GM18511 (cell line): Measurements from ENCODE around the gene MXRA8.
"Not testable (repeated sequence)": the region's sequence is repeated elsewhere in the genome, so short reads cannot be mapped to it uniquely, and the experiment has no call there.

Experiments
- ATAC-seq: cut with Tn5 transposase; IDR thresholded peaks from one replicate; pipeline ENCODE4 v1.9.1; 2021; ENCODE audit warnings: mild to moderate bottlenecking, moderate library complexity; ENCODE audit not compliant: unreplicated experiment

MXRA8 gene

DNA sequence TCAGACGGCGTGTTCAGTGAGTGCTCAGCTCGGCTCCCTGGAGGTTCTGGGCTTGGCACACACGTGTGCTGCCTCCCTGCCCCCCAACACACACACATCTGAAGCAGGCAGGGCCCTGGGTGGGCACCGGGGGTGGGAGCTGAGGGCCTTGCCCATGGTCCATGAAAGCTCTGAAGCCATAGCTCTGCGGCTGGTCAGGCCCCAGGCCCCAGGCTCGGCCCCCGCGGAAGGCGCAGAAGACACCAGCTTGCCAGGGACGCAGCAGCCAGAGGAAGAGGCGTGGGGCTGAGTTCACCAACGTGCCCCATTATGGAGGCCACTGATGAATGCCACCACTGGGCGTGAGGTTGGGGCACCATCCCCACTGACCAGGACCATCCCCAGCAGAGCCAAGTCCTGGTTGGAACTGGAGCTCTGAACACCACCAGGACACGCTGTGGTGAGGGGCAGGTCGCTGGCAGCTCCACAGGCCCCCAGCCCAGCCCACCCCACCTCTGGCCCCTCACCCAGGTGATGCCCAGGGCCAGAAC lies 12.5 kb upstream of the MXRA8 start:
- ATAC-seq, result no peak

- ATAC-seq, result not testable (repeated sequence)
Observed at GRCh38 chr1:1370094-1370493, 11.7 kb upstream of the MXRA8 start.

- ATAC-seq, result no peak
Observed at GRCh38 chr1:1367315-1367714, 9.0 kb upstream of the MXRA8 start.

- ATAC-seq, result no peak
Observed at GRCh38 chr1:1366699-1367066, 8.3 kb upstream of the MXRA8 start.

GRCh38 chr1:1365875-1366698 lies 7.7 kb upstream of the MXRA8 start:
- no peak for ATAC-seq

- no peak for ATAC-seq
Observed at GRCh38 chr1:1364266-1364665, 5.9 kb upstream of the MXRA8 start.

DNA sequence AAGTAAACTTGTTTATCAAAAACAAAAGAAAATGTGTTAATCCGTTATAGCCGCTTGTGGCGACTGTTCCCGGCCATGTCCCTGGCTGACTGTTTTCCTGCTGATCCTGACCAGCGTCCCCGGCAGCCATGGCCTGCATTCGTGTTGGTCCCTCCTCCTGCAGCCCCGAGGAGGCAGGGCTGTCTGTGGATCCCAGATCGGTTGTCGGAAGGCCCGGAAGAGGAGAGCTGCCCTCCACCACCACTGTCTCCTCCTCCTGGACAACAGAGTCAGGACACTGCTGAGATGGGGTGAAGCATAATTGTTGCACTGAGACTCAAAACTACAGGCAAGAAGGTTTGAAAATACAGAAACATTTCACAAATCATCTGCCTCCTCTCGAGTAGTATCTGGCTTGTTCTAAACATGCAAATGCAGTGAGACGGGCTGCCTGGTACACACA lies 3.6 kb upstream of the MXRA8 start:
- ATAC-seq, result no peak

- no peak for ATAC-seq
Observed at GRCh38 chr1:1361233-1361981, 3.1 kb upstream of the MXRA8 start.

DNA sequence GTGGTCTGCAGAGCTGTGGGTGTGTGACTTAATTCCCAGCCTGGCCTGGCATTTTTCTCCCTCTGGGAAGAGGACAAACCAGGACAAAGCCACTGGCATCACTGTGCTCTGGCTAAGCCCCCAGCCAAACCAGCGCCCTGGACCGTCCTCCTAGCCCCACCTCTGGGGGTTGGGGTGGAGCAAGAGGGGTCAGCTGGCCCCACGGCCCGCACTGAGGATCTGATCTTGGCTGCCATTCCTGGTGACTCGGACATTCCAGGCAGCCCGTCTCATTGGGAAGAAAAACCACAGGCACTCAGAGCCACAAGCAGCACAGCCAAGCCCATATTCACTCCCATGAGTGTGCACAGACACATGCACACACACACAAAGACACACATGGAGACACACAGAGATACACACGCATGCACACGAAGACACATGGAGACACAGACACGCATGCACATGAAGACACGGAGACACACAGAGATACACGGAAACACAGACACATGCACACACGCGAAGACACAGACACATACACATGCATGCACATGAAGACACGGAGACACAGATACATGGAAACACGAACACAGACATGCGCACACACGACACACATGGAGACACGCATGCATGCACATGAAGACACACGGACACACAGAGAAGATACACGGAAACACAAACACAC lies 2.3 kb upstream of the MXRA8 start:
- ATAC-seq, result no peak

GRCh38 chr1:1359664-1360468 lies 1.5 kb upstream of the MXRA8 start:
- no peak for ATAC-seq

DNA sequence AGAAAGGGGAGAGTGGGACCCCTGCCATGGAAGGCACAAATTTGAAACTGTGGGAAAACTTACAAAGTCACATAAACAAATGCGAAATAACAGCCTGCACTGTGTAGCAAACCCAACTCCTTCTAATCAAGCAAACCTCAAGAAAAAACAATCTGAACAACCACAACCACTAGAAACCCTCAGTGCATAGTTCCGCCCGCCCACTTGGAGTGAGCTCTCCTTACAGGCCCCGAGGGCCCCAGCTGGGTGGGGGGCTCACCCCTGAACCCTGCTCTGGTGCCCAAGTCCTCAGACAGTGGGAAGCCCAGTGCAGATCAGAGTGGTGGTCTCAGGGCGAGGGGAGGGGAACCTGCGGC lies 931 bp upstream of the MXRA8 start:
- ATAC-seq, result no peak

DNA sequence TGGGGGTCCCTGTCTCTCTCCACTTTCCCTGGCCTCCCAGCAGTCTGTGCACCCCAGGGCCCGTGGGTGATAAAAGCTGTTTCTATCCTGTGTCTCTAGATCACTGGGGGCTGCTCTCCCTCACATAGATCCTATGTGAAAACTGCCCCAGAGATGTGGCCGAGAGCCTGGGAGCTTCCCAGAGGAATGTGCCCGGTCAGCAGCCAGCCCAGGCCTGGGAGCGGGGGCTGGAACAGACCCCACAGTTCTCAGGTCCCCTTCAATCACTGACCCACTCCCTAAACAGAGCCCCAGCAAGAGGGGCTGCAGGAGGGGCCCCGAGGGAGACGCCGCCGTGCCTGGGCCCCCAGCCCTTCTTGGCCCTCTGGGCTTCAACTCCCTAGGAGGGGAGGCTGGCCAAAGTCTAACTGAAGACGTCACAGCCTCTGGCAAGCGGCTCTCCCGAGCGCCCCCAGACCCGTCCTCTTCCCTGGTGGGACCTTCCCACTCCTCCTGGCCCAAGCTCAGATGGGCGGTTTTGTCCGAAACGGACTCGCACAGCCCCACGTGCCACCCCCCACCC lies 403 bp downstream of the MXRA8 start:
- ATAC-seq, result no peak

DNA sequence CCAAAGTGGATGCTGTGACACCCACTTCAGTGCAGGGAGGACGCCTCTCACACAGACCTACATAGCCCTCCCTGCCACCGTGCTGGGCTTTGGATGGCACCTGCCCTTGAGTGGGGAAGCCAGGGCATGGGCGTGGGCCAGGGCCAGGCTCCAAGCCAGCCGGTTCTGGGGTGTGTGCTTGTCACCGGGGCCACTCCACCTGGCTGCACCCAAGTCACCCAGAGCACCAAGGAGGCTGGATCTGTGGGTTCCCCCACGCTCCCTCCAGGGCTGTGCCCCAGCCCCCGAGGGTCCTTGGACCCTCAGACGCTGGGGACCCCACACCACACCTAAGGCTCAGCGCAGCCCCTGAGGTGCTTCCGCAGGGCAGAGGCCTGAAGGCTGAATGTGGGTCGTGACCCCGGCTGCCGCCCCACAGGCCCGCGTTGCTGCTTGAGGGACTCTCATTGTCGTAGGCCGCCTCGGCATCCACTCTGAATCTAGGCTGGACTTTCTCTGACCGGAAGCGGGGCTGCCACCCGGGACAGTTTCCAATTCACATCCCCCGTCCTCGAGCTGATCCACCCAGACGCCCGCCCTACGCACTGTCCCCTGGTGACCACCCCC lies 1.5 kb downstream of the MXRA8 start:
- no peak for ATAC-seq

GRCh38 chr1:1356166-1356795 lies 2.1 kb downstream of the MXRA8 start:
- no peak for ATAC-seq

DNA sequence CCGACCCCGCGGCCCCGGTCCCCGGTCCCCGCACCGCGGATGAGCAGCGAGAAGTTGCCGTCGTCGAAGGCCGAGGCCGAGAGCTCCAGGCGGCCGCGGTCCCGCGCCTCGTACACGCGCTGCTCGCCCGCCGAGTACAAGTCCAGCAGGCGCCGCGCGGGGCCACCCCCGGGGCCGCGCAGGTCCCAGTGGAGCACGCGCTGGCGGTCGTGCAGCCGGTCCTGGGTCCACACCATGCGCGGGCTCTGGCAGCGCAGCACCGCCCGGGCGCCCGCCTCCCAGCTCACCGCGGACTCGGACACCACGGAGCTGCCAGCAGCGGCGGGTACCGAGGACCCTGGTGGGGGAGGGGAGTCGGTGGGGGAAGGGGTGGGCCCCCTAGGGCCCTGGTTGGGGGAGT lies 2.9 kb downstream of the MXRA8 start:
- ATAC-seq, result no peak

DNA sequence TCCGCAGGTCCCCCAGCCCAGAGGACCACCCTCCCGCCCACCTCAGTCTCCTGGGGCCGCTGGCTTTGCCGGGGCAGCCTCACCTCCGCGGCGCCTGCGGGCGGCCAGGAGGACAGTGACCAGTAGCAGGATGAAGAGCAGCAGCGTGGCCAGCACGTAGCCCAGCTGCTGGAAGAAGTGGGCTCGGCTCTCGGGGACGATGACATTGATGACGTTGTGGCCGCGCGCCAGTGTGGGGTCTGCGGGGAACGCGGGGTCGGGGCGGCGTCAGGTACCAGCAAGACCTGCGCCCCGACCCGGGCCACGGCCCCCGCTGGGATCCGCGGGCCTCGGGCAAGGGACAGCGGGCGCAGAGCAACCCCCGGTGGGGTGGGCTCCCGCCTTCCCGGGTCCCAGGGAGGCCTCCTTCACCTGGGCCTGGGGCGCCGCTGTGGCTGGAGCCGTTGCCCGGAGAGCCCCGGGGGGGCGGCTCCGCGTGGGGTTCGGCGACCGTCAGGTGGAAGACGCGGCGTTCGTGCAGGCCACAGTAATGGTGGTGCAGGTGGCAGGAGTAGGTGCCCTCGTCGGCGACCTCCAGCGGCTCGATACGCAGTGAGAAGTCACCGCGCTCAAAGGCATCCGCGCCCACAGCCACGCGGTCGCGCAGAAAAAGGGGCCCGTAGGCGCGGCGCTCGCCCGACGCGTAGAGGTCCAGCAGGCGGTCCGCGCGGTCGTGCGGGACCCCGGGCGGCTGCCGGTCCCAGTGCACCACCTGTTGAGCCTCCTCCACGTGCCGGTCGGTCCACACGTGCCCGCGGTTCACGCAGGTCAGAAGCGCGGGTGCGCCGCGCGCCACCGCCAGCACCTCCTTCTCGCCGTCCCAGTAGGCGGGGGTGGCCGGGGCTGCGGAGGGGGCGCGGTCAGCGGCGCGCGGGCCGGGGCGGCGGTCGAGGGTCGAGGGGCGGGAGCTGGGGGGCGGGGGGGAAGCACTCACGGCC lies 3.8 kb downstream of the MXRA8 start:
- ATAC-seq, result no peak

DNA sequence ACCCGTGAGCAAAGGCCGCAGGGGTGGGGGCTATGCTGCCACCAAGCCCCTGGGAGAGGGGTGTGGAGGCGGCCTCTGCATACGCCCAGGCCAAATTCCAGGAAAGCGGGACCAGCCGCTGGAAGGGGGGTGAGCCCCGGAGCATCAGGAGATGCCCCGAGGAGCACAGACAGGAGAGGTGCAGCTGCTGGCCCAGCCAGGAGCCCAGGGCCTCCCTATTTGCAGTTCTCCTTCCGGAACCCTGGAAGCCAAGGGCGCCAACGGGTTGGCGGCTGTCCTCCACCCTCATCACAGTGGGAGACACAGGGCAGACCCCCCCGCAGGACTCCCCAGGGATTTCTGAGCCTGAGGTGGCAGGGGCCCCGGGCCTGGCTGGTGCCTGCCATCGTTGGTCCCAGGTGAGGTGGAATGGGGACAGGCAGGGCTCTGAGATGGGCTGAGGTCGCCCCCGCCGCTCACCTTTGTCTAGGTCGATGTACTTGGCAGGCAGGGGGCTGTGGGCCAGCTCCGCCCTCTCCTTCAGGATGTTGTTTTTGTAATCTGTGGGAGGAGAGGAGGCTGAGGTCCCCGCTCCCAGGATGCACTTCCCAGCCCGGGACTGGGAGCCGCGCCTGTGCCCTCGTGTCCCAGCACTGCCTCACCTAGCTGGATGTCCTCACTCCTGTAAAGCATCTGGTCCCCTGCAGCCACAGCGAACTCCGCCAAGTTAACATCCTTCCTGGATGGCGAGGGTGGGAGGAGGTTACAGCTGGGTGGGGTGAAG lies 4.8 kb downstream of the MXRA8 start:
- ATAC-seq, result no peak
